Panc1 (cell line): ENCODE measurements around the gene ARL14. TPM values are rescaled to one million over a fixed set of nuclear protein-coding genes. Genes with fewer than 3 reads are reported as not detected.

ENCODE experiments used
- ATAC-seq: fragments of 200-7000 bp; cut with Tn5 transposase; 2 replicates; pipeline ENCODE4 v1.9.1; 2020; ENCODE audit warnings: mild to moderate bottlenecking, moderate library complexity
- BruUV-seq: library from RNA; stranded (reverse); fragments of 400-500 nt; replicated peaks from 2 replicates; lab custom pipeline; 2021; lab: Mats Ljungman, UMichigan
- CTCF ChIA-PET: fragments of 300-600 bp; sonication (Branson Sonifier 250); formaldehyde crosslinking; loops from one replicate; lab custom pipeline; 2022; ENCODE audit warnings: antibody characterized with exemption; lab: Charles Lee
- POLR2A ChIA-PET: fragments of 300-600 bp; sonication (Branson Sonifier 250); formaldehyde crosslinking; loops from one replicate; lab custom pipeline; 2022; ENCODE audit warnings: antibody characterized with exemption; lab: Charles Lee
- DNase-seq: peaks from one replicate; pipeline ENCODE4 v3.0.0-alpha.2; 2010; ENCODE audit warnings: low read depth, low spot score
- H3K27ac ChIP-seq: 2 replicates; pipeline ENCODE4 v1.5.1; 2011; ENCODE audit warnings: mild to moderate bottlenecking, low read length, inconsistent platforms
- H3K27me3 ChIP-seq: fragments of 200-500 bp; sonication (Bioruptor generic); 2 replicates; pipeline ENCODE4 v1.6.0; 2014; ENCODE audit warnings: low read length, inconsistent platforms; ENCODE audit not compliant: control insufficient read depth, insufficient read depth
- H3K36me3 ChIP-seq: fragments of 200-500 bp; sonication (Bioruptor generic); 2 replicates; pipeline ENCODE4 v1.5.1; 2014; ENCODE audit warnings: inconsistent platforms, mild to moderate bottlenecking, low read length, moderate library complexity; ENCODE audit not compliant: control insufficient read depth, insufficient read depth
- H3K4me1 ChIP-seq: 2 replicates; pipeline ENCODE4 v1.5.1; 2011; ENCODE audit warnings: inconsistent platforms, mild to moderate bottlenecking, low read length, moderate library complexity; ENCODE audit not compliant: control insufficient read depth, insufficient read depth
- H3K4me3 ChIP-seq, 2 experiments: 2 replicates each; pipeline ENCODE4 v1.5.1; 2011 to 2012; ENCODE audit warnings: low read depth in 2 of 2, low read length in 2 of 2, mild to moderate bottlenecking in 2 of 2, inconsistent platforms in 1 of 2, moderate library complexity in 1 of 2
- H3K9me3 ChIP-seq: fragments of 200-500 bp; sonication (Bioruptor generic); 2 replicates; pipeline ENCODE4 v1.5.1; 2014; ENCODE audit warnings: low read depth, mild to moderate bottlenecking, inconsistent platforms, low read length, moderate library complexity; ENCODE audit not compliant: control insufficient read depth, insufficient read depth
- POLR2AphosphoS5 ChIP-seq: IDR thresholded peaks from 2 replicates; pipeline ENCODE4 v1.6.1; 2012; ENCODE audit warnings: mild to moderate bottlenecking, low read depth, low read length, moderate library complexity
- SIN3A ChIP-seq: IDR thresholded peaks from 2 replicates; pipeline ENCODE4 v1.6.1; 2012; ENCODE audit warnings: low read depth, mild to moderate bottlenecking, low read length, moderate library complexity, borderline replicate concordance; ENCODE audit not compliant: insufficient read depth
- TCF7L2 ChIP-seq: IDR thresholded peaks from 2 replicates; pipeline ENCODE4 v1.6.1; 2011; ENCODE audit warnings: mild to moderate bottlenecking, low read depth, low read length, inconsistent platforms
- in situ Hi-C: cut with HindIII; loops from 2 replicates; pipeline ENCODE4 v1.10.0; 2016; ENCODE audit warnings: low sequenced_read_pairs, low pct_unique_long_range_greater_than_20kb
- intact Hi-C: fragments of 100-400 bp; cut with micrococcal nuclease; formaldehyde crosslinking; loops from one replicate; pipeline ENCODE4 v1.10.0; 2022; ENCODE audit not compliant: unreplicated experiment
- total RNA-seq: library from RNA; stranded (reverse); gene quantifications from one replicate; pipeline ENCODE4 v1.2.1, GENCODE V29; 2021; ENCODE audit not compliant: unreplicated experiment
- TF ChIP-seq, protein P1 (sequence below): fragments of 450-650 bp; IDR thresholded peaks from 2 replicates; pipeline ENCODE4 v1.5.1; 2017; ENCODE audit warnings: mild to moderate bottlenecking
- TF ChIP-seq, protein P2 (sequence below), 2 experiments: IDR thresholded peaks; 2 replicates each; pipeline ENCODE4 v1.6.1; 2011 to 2012; ENCODE audit warnings: low read depth in 2 of 2, control low read depth in 1 of 2, low read length in 1 of 2, mild to moderate bottlenecking in 1 of 2, moderate library complexity in 1 of 2; ENCODE audit not compliant: insufficient read depth in 1 of 2

Gene ARL14
- total RNA-seq, 1 experiment from 2014 or later, result 2.5 TPM

DNA sequence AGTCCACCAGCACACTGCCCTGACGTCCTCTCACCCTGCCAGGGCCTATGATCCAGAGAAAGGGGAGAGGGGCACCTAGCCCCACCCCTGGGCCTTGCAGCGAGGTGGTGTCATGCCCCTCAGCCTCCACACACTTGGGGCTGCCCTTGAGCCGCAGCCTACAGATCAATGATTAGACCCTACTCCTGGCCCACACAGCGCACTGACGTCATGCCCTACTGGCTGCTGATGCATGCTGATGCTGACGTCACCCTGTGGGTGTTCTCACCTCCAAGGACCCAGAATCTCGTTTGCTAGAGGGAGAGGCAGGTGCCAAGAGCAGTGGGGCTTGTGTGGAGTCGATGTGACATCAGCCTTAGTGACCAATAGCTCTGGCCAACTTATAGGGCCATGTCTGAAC, 18.0 kb downstream of the ARL14 start:
- Histone ChIP-seq H3K27me3 (no peaks in the 10 kb centered on the region), H3K27ac (no peak overlapping the region), H3K4me1 (peaks cover 17% of the 10 kb centered on the region), H3K36me3 (no peaks in the 10 kb centered on the region), H3K9me3 (no peaks in the 10 kb centered on the region), H3K4me3 (no peak overlapping the region)
- DNase-seq, result no peak
- no TSS peak for BruUV-seq
- ATAC-seq, result no peak
- ChIA-PET CTCF (no interaction called here), POLR2A (no interaction called here)
- intact Hi-C loops, result no loop called here
- in situ Hi-C loops, result no loop called here
- TF ChIP-seq SIN3A, result no peak
- TF ChIP-seq TCF7L2, result no peak
- TF ChIP-seq, protein P1, sequence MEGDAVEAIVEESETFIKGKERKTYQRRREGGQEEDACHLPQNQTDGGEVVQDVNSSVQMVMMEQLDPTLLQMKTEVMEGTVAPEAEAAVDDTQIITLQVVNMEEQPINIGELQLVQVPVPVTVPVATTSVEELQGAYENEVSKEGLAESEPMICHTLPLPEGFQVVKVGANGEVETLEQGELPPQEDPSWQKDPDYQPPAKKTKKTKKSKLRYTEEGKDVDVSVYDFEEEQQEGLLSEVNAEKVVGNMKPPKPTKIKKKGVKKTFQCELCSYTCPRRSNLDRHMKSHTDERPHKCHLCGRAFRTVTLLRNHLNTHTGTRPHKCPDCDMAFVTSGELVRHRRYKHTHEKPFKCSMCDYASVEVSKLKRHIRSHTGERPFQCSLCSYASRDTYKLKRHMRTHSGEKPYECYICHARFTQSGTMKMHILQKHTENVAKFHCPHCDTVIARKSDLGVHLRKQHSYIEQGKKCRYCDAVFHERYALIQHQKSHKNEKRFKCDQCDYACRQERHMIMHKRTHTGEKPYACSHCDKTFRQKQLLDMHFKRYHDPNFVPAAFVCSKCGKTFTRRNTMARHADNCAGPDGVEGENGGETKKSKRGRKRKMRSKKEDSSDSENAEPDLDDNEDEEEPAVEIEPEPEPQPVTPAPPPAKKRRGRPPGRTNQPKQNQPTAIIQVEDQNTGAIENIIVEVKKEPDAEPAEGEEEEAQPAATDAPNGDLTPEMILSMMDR, result no peak
- TF ChIP-seq, protein P2, sequence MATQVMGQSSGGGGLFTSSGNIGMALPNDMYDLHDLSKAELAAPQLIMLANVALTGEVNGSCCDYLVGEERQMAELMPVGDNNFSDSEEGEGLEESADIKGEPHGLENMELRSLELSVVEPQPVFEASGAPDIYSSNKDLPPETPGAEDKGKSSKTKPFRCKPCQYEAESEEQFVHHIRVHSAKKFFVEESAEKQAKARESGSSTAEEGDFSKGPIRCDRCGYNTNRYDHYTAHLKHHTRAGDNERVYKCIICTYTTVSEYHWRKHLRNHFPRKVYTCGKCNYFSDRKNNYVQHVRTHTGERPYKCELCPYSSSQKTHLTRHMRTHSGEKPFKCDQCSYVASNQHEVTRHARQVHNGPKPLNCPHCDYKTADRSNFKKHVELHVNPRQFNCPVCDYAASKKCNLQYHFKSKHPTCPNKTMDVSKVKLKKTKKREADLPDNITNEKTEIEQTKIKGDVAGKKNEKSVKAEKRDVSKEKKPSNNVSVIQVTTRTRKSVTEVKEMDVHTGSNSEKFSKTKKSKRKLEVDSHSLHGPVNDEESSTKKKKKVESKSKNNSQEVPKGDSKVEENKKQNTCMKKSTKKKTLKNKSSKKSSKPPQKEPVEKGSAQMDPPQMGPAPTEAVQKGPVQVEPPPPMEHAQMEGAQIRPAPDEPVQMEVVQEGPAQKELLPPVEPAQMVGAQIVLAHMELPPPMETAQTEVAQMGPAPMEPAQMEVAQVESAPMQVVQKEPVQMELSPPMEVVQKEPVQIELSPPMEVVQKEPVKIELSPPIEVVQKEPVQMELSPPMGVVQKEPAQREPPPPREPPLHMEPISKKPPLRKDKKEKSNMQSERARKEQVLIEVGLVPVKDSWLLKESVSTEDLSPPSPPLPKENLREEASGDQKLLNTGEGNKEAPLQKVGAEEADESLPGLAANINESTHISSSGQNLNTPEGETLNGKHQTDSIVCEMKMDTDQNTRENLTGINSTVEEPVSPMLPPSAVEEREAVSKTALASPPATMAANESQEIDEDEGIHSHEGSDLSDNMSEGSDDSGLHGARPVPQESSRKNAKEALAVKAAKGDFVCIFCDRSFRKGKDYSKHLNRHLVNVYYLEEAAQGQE (IDR thresholded peaks at IDR 0.05; ENCODE audit: insufficient read depth in 1 of 2, low read depth in 2 of 2, low read length in 1 of 2), result no peak
- no peak for TF ChIP-seq POLR2AphosphoS5

DNA sequence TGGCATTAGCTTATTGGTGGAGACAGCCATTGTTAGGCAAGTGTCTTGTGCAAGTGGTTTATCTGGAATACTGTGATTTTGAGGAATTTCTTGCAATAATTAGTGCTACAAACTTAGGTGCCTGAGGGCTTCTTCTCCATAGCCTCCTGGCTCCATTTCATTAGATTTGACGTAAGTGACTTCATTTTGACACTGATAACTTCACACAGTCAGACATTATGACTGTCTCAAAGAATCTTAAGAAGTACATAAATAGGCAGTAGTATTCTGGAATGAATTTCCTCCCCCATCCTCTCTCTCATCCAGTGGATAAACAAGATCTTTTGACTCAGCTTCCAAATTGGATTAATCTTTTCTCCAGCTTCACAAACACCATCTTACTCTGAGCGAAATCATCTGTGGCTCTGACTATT, 19.0 kb downstream of the ARL14 start:
- Histone ChIP-seq H3K4me3 (no peak overlapping the region), H3K9me3 (no peaks in the 10 kb centered on the region), H3K27me3 (no peaks in the 10 kb centered on the region), H3K36me3 (no peaks in the 10 kb centered on the region), H3K27ac (no peak overlapping the region), H3K4me1 (peaks cover 17% of the 10 kb centered on the region)
- ChIA-PET POLR2A (interaction anchor here (0.6 kb wide), 1 partner anchor 329 kb away, joined by 9 read pairs; no protein-coding TSS in a partner anchor), CTCF (no interaction called here)
- intact Hi-C loops (no loop called here), in situ Hi-C loops (no loop called here)
- no peak for ATAC-seq
- BruUV-seq, result no TSS peak
- no peak for TF ChIP-seq POLR2AphosphoS5
- no peak for TF ChIP-seq TCF7L2
- TF ChIP-seq SIN3A, result no peak
- TF ChIP-seq, protein P2 (IDR thresholded peaks at IDR 0.05; ENCODE audit: insufficient read depth in 1 of 2, low read depth in 2 of 2, low read length in 1 of 2), result no peak
- TF ChIP-seq, protein P1, result no peak
- DNase-seq, result no peak
